ENCODE data around the gene GPR42.
"Not testable (repeated sequence)": the region's sequence is repeated elsewhere in the genome, so short reads cannot be mapped to it uniquely, and the experiment has no call there.

Gene GPR42

DNA sequence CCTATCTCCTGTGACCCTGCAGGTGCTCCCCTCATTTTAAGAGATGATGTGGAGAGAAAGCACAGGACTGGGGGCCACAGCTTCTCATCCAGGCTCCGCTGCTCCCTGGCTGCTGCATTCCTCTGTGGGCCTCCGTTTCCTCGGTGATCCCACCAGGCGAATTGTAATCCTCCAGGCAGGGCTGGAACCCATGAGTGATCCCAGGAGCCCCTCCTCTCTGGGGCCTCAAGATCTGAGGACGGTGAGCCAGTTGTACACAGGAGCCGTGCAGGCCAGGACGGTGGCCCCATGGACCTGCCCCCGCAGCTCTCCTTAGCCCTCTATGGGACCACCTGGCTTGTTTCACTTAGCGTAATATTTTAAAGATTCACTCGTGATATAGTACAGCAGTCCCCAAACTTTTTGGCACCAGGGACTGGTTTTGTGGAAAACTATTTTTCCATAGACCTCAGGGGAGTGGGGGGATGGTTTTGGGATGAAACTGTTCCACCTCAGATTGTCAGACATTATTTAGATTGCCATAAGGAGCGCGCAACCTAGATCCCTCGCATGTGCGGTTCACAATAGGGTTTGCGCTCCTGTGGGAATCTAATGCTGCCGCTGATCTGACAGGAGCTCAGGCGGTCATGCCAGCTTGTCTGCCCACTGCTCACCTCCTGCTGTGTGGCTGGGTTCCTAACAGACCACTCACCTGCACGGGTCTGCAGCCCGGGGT, 7.0 kb upstream of the GPR42 start:
- DNase-seq (ENCODE audit: low spot score), result no peak

DNA sequence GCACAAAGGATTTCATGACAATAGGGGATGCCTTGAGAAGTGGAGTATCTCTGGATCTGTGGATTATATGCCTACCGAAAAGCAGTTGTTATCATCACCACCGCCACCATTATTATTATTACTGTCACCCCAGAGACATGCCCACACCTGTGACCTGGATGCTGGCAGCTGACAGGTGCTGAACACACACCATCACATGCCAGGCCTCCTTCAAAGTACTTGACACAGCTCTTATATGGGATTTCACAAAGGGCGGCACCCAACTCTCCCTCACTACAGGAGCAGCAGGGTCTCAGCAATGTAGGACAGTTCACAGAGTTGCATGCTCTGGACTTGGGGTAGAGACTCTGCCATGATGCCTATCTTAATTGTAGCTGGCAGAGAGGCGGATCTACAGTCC, 5.6 kb upstream of the GPR42 start:
- no peak for DNase-seq (ENCODE audit: low spot score)

DNA sequence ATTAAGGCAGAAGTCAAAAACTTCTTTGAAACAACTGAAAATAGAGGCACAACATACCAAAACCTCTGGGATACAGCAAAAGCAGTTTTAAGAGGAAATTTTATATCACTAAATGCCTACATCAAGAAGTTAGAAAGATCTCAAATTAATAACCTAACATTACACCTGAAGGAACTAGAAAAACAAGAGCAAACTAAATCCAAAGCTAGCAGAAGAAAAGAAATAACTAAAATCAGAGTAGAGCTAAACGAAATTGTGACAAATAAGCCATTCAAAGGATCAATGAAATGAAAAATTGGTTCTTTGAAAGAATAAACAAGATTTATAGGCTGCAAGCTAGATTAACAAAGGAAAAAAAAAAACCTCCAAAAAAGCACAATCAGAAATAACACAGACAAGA, 2.5 kb upstream of the GPR42 start:
- no peak for DNase-seq (ENCODE audit: low spot score)

DNA sequence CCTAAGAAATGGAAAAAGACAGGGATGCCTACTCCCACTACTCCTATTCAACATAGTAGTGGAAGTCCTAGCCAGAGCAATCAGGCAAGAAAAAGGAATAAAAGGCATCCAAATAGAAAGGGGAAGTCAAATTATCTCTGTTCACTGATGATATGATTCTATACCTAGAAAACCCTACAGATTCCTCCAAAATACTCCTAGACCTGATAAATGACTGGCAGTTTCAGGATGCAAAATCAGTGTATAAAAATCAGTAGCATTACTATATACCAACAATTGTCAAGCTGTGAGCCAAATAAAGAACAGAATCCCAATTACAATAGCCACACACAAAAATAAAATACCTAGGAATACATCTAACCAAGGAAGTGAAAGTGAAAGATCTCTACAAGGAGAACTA, 1.3 kb upstream of the GPR42 start:
- DNase-seq (ENCODE audit: low spot score), result no peak

DNA sequence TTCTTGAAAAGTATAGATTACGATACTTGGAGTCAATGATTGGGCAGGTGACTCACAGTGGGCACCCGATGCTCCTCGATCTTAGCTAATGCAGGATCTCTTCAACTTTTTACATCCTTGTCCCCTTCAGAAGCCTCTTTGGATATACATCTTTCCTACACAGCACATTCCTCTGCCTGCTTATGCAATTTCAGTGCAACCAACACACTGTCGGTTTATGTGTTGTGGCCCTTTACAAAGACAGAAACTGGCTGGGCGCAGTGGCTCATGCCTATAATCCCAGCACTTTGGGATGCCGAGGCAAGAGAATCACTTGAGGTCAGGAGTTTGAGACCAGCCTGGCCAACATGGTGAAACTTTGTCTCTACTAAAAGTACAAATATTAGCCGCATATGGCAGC, 2.6 kb downstream of the GPR42 start:
- DNase-seq (ENCODE audit: low spot score), result no peak

DNA sequence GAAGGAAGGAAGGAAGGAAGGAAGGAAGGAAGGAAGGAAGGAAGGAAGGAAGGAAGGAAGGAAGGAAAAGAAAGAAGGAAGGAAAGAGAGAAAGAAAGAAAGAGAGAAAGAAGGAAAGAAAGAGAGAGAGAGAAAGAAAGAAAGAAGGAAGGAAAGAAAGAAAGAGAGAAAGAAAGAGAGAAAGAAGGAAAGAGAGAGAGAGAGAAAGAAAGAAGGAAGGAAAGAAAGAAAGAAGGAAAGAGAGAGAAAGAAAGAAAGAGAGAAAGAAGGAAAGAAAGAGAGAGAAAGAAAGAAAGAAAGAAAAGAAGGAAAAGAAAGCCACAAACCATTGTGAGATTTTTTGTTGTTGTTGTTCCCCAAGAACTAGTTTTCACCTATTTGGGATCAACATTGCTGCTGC, 3.2 kb downstream of the GPR42 start:
- not testable (repeated sequence) for DNase-seq (ENCODE audit: low spot score)

DNA sequence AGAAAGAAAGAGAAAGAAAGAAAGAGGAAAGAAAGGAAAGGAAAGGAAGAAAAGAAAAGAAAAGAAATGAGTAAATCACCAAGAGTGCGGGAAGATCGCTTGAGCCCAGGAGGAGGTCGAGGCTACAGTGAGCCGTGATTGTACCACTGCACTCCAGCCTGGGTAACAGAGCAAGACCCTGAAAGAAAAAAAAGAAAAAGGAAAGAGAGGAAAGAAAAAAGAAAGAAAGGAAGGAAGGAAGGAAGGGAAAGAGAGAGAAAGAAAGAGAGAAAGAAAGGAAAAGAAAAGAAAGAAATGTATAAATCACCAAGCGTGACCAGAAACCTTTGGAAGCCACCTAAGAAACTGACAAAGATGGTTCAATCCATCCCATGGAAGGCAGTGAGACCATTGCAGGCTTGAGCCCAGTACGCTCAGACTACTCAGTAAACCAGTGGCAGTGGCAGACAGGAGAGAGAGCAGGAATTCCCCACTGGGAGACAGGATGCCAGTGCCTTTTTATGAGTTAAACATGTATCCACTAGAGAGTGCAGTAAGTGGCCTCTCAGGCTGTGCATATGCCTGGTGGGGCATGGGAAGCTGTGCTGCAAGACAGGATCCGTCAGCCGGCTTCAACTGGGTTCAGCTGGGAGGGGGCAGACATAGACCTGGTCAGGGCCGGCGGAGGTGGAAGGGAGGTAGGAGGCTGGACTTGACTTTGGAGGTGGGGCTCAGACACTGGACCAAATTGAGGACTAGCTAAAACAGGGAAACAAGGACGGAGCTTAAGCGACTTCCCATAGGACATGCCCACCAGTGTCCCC, 4.8 kb downstream of the GPR42 start:
- DNase-seq (ENCODE audit: low spot score), result no peak

DNA sequence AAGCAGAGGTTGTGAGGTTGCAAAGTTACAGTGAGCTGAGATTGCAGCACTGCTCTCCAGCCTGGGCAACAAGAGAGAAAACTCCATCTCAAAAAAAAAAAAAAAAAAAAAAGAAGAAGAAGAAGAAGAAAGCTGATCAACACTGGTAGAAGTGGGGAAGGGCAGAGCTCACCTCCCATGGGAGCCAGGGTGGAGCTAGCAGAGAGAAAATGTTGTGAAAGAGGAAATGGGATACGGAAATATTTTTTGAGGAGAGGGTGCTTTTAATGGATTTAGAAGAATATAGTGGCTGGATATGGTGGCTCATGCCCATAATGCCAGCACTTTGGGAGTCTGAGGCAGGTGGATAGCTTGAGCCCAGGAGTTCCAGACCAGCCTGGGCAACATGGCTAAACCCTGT, 6.8 kb downstream of the GPR42 start:
- no peak for DNase-seq (ENCODE audit: low spot score)

DNA sequence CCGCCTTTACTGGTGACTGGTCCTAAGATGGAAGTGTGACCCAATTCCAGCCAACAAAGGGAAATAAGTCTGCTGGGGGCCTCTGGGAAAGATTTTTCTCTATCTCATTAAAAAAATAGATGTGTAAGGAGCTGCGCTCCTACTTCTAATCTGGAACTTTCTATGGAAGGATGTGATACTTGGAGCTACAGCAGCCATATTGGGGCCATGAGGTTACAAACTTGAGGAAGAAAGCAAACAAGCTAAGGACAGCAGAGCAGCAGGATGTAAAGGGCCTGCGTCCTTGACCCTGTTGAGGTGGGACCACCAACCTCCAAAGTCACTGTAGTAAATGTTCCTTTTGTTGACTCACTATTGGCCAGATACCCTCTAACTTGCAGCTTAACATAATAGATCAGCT, 7.5 kb downstream of the GPR42 start:
- no peak for DNase-seq (ENCODE audit: low spot score)

DNA sequence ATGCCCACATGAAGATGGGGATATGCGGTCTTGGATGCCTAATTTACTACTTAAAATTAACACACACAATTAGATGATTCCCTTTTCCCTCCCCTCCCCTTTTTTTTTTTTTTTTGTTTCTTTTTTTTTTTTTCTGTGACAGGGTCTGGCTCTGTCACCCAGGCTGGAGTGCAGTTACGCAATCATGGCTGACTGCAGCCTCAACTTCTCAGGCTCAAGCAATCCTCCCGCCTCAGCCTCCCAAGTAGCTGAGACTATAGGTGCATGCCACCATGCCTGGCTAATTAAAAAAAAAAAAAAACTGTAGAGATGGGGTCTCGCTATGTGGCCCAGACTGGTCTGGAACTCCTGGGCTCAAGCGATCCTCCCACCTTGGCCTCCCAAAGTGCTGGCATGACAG, 8.7 kb downstream of the GPR42 start:
- DNase-seq (ENCODE audit: low spot score), result not testable (repeated sequence)

DNA sequence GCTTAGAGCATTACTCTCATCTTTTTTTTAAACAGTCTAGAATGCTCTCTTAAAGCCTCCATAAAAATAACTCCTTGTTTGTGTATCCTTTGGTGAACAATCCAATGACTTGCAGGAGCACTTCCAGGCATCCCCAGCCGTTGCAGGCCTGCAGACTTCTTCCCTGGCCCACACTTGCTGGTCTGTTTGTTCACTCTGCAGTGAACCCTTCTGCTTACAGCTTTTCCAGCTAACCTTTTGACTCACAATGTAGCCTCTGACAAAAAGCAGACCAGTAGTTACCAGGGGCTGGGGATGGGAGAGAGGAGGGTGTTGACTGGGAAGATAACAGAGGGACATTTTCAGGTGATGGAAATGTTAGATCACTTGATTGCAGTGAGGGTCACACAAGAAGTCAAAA, 9.1 kb downstream of the GPR42 start:
- DNase-seq (ENCODE audit: low spot score), result no peak

DNA sequence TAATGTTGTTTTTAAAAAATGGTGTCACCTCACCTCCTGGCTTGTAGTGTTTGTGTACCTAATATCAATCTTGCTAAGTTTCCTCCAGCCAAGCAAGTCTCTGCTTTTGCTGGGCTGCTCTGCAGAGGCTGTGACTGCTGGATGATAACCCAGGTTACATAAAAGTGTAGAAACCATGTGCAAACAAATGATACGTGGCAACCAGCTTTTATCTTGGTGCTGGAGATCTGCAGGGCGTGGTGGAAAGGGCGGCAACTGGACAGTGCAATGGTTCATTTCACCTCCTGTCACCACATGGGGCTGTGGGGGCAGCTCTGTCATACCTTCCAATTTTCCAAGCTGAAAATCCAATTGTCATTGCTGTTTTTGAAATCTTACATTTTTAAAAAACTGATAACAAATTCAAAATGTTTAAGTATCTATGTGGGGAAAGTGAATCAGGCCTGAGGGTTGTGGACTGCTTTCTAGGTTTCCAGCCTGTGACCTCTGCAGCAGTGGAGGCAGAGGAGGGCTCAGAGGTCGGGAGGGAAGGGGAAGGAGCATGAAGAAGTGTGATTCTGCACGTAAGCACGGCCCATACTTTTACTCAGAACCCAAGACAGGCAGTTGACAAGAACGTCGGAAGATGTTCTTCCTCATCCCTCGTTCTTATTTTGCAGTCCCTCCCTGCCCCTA, 9.7 kb downstream of the GPR42 start:
- no peak for DNase-seq (ENCODE audit: low spot score)

DNA sequence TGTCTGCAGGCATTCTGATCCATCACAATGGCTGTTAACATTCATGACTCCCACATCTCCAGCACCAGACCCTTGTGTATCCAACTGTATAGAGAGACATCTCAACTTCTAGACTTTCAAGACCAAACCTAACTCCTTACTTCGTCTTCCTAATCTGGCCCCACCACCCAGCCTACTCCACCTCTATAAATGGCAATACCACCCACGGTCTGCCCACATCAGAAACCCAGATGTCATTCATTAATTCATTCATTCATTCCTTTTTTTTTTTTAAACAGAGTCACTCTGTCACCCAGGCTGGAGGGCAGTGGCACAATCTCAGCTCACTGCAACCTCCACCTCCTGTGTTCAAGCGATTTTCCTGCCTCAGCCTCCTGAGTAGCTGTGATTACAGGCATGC, 10.4 kb downstream of the GPR42 start:
- no peak for DNase-seq (ENCODE audit: low spot score)

DNA sequence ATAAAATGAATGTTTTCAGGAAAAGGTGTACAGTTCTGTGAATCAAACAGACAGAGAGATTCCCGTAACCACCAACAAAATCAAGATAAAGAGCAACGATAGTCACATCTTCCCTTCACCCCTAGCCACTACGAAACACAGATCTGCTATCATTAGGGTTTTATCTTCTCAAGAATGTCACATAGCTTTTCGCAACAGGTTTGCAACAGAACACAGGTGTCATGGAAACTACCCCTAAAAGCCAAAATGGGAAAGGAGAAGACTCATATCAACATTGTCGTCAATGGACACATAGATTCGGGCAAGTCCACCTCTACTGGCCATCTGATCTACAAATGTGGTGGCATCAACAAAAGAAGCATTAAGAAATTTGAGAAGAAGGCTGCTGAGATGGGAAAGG, 11.1 kb downstream of the GPR42 start:
- no peak for DNase-seq (ENCODE audit: low spot score)

DNA sequence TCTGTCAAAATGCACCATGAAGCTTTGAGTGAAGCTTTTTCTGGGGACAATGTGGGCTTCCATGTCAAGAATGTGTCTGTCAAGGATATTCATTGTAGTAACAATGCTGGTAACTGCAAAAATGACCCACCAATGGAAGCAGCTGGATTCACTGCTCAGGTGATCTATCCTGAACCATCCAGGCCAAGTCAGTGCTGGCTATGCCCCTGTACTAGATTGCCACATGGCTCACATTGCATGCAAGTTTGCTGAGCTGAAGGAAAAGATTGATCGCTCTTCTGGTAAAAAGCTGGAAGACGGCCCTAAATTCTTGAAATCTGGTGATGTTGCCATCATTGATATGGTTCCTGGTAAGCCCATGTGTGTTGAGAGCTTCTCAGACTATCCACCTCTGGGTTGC, 12.7 kb downstream of the GPR42 start:
- DNase-seq (ENCODE audit: low spot score), result no peak

DNA sequence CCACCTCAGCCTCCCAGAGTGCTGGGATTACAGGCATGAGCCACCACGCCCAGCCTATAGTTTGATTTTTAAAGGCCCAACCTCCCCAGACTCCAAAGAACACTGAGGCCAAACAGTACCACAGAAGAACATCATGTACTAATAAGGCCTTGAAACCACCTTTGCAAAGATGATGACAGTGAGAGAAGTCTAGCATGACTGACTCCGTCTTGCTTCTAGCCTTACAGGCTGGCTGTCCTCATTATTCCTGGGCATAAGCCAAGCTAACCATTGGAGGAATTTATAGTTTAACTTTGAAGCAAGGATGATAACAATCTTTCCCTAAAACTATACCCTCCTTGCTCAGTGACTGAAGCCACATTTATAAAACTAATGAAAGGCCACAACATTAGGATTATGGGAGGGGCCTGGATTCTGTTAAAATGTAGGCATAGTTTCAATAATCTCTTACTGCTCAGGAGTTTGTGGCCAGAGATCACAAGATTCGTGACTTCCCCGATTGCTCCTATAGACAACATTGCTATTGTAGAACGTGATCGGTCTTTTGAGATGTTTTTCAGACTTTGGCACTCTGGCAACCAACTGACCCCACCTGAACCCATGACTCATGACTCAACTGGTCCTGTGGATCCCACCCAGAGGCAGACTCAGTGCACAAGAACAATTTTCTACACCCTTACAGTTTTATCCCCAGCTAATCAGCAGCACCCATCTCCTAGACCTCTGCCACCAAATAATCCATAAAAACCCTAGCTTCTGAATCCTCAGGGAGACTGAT, 17.6 kb downstream of the GPR42 start:
- DNase-seq (ENCODE audit: low spot score), result no peak

DNA sequence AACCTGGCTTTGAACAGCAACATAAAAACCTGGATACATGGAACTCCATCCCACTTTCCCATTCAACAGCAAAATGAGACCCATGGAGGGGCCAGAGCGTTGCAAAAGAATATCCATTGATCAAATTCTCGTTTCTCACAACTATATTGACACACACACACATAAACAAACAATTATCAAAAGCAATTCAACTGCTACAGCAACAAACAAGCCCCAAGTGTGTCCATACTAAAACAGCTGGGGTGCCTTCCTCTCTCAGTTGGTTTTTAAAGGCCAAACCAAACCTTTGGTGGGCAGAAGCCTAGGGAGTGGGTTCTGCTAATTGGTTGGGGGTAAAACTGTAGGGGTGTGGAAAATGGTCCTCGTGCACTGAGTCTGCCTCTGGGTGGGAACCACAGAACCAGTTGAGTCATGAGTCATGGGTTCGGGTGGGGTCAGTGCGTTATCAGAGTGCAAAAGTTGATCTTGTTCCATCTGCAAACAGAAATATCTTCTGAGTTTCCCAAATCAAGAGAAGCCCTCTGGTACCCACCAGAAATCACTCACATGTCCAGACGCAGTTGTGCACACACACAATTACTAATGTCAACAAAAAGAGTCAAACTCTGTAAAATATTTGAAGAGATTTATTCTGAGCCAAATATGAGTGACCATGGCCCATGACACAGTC, 18.5 kb downstream of the GPR42 start:
- no peak for DNase-seq (ENCODE audit: low spot score)

DNA sequence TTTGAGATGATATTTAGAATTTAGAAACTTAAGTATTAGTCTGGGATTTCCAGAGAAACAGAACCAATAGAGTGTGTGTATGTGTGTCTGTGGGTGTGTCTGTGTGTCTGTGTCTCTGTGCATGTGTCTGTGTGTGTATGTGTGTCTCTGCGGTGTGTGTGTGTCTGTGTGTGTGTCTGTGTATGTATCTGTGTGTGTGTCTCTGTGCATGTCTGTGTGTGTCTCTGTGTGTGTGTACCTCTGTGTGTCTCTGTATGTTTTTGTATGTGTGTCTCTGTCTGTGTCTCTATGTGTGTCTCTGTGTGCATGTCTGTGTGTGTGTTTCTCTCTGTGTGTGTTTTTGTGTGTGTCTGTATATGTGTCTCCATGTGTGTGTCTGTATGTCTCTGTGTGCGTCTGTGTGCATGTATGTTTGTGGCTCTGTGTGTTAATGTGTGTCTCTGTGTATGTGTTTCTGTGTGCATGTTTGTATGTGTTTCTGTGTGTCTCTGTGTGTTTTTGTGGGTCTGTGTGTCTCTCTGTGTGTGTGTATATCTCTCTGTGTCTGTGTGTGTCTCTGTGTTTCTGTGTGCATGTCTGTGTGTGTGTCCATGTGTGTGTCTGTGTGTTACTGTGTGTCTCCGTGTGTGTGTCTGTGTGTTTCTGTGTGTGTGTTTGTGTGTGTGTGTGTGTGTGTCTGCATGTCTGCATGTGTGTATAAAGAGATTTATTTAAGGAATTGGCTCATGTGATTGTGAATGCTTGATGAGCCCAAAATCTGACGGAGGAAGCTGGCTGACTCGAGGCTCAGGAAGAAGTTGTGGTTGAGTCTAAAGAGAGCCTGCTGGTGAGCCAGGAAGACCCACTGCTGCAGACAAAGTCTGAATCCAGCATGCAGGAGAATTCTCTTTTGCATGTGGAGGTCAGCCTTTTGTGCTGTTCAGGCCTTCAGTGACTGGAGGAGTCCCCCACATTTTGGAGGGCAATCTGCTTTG, 22.2 kb downstream of the GPR42 start:
- peak; percentile 6 for DNase-seq (ENCODE audit: low spot score)

DNA sequence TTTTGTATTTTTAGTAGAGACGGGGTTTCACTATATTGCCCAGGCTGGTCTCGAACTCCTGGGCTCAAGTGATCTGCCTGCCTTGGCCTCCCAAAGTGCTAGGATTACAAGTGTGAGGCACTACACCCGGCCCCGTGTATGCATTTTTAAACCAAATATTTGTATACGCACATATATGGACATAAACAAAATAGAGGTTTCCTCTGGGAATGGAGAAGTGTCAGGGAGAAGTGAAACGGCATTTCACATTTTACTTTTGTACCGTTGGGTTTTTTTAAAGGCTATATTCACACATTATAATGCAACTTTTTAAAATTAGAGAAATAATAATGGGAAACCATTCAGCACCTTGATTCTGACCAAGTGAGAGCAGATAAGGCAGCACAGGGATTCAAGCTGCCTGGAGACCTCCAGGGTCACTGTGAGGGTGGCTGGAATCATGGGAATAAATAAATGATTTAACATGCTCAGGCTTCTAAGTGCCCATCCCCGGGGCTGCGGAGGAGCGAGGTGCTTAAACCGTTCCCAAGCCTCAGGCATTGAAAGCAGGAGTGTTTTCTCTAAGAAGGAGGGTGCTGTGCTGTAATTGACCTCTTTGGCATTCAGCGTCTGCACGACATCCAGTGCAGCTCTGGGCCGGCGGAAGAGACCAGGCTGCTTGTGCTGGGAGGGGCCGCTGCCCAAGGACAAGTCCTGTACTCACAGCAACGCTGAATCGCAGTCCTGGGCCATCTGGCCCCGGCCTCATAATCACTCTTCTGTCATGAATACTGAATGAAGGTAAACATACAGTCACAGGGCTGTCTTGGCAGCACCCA, 24.7 kb downstream of the GPR42 start:
- DNase-seq (ENCODE audit: low spot score), result peak; percentile 7

Measured in pons (tissue), 1 donor.